ENCODE measurements around the gene DDX42. TPM values are rescaled to one million over a fixed set of nuclear protein-coding genes. Genes with fewer than 3 reads are reported as not detected.

Gene DDX42
- total and polyA plus RNA-seq, 2 of the 13 experiments (the other 11 are each of a cell fraction or from before 2014, with no cell fraction given), result 87.2 to 92.9 TPM

GRCh38 chr17:63824362-63824761 is 50.4 kb downstream of the DDX42 start:
- no peak overlapping the region for H3K27ac ChIP-seq (ENCODE audit: extremely low read length, insufficient read depth, low read length)
- H3K79me2 ChIP-seq (ENCODE audit: insufficient read depth, low read length), result peaks cover 39% of the 10 kb centered on the region
- H4K20me1 ChIP-seq (ENCODE audit: insufficient read depth, low read length), result 0 out of 2 replicates have a peak, but pooled peaks cover under 1% of the 10 kb centered on the region
- ChIA-PET POLR2A (interaction anchor here (1.2 kb wide), 1 partner anchor 51 kb away, joined by 5 read pairs; the partner anchor contains the start of genes CCDC47 and DDX42), CTCF (ENCODE audit: low intra/inter-chr PET ratio, low total read pairs) (no interaction called here)
- intact Hi-C loops (cut with micrococcal nuclease; ENCODE audit: unreplicated experiment), result no loop called here
- no peak for FAIRE-seq
- H3K4me1 ChIP-seq (ENCODE audit: insufficient read depth, low read length), result peaks cover 27% of the 10 kb centered on the region
- no peak overlapping the region for H2AFZ ChIP-seq (ENCODE audit: low read length)
- in situ Hi-C loops (cut with HindIII; ENCODE audit: extremely low pct_ligation_motif_present, low pct_unique_long_range_greater_than_20kb), result no loop called here
- DNase-seq (ENCODE audit: low spot score), result no peak
- ATAC-seq, result no peak
- no peak overlapping the region for H3K9ac ChIP-seq (ENCODE audit: insufficient read depth, low read depth, low read length)
- H3K9me3 ChIP-seq (ENCODE audit: low read length), result no peaks in the 10 kb centered on the region
- no peaks in the 10 kb centered on the region; a peak in 1 of 5 replicates for H3K27me3 ChIP-seq (ENCODE audit: control insufficient read depth in 1 of 2, insufficient read depth in 2 of 2, low read length in 2 of 2)
- H3K4me2 ChIP-seq (ENCODE audit: low read depth, low read length), result no peak overlapping the region
- no peak overlapping the region for H3K4me3 ChIP-seq (replicated peaks in 1 of 3; ENCODE audit: insufficient read depth in 1 of 3, low read depth in 2 of 3, low read length in 3 of 3)
- TF ChIP-seq, protein P1, sequence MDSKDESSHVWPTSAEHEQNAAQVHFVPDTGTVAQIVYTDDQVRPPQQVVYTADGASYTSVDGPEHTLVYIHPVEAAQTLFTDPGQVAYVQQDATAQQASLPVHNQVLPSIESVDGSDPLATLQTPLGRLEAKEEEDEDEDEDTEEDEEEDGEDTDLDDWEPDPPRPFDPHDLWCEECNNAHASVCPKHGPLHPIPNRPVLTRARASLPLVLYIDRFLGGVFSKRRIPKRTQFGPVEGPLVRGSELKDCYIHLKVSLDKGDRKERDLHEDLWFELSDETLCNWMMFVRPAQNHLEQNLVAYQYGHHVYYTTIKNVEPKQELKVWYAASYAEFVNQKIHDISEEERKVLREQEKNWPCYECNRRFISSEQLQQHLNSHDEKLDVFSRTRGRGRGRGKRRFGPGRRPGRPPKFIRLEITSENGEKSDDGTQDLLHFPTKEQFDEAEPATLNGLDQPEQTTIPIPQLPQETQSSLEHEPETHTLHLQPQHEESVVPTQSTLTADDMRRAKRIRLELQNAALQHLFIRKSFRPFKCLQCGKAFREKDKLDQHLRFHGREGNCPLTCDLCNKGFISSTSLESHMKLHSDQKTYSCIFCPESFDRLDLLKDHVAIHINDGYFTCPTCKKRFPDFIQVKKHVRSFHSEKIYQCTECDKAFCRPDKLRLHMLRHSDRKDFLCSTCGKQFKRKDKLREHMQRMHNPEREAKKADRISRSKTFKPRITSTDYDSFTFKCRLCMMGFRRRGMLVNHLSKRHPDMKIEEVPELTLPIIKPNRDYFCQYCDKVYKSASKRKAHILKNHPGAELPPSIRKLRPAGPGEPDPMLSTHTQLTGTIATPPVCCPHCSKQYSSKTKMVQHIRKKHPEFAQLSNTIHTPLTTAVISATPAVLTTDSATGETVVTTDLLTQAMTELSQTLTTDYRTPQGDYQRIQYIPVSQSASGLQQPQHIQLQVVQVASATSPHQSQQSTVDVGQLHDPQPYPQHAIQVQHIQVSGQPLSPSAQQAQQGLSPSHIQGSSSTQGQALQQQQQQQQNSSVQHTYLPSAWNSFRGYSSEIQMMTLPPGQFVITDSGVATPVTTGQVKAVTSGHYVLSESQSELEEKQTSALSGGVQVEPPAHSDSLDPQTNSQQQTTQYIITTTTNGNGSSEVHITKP (CRISPR knock-in tag; IDR thresholded peaks at IDR 0.05; ENCODE audit: low read depth), result no peak
- TF ChIP-seq ZNF549 (CRISPR knock-in tag; IDR thresholded peaks at IDR 0.05), result no peak
- TF ChIP-seq NPAS2 (CRISPR knock-in tag; IDR thresholded peaks at IDR 0.05; ENCODE audit: borderline replicate concordance), result no peak
- no peak for TF ChIP-seq ZNF24 (IDR thresholded peaks at IDR 0.05)
- no peak for TF ChIP-seq ZNF616 (CRISPR knock-in tag; IDR thresholded peaks at IDR 0.05; ENCODE audit: low read depth)
- TF ChIP-seq ZFYVE20 (CRISPR knock-in tag; IDR thresholded peaks at IDR 0.05; ENCODE audit: borderline replicate concordance, low read depth), result no peak
- TF ChIP-seq NFIC (IDR thresholded peaks at IDR 0.05; ENCODE audit: low read length), result no peak
- TF ChIP-seq IRX3 (CRISPR knock-in tag; IDR thresholded peaks at IDR 0.05; ENCODE audit: borderline replicate concordance, low read depth), result no peak
- TF ChIP-seq PCBP2 (optimal IDR thresholded peaks at IDR 0.05; ENCODE audit: low read depth, low read length, poor library complexity, severe bottlenecking), result no peak
- no peak for TF ChIP-seq ZNF260 (CRISPR knock-in tag; IDR thresholded peaks at IDR 0.05; ENCODE audit: borderline replicate concordance, low read depth)
- no peak for TF ChIP-seq ZNF749 (CRISPR knock-in tag; IDR thresholded peaks at IDR 0.05; ENCODE audit: borderline replicate concordance)
- TF ChIP-seq ZNF431 (CRISPR knock-in tag; IDR thresholded peaks at IDR 0.05; ENCODE audit: borderline replicate concordance, low read depth), result no peak
- no peak for TF ChIP-seq FOSL1 (CRISPR knock-in tag; IDR thresholded peaks at IDR 0.05; ENCODE audit: borderline replicate concordance)
- no peak for TF ChIP-seq THYN1 (CRISPR knock-in tag; IDR thresholded peaks at IDR 0.05; ENCODE audit: borderline replicate concordance, low read depth)
- TF ChIP-seq ATM (IDR thresholded peaks at IDR 0.05; ENCODE audit: borderline replicate concordance), result no peak
- TF ChIP-seq ZNF652 (CRISPR knock-in tag; IDR thresholded peaks at IDR 0.05; ENCODE audit: borderline replicate concordance, low read depth), result no peak
- no peak for TF ChIP-seq GLI4 (CRISPR knock-in tag; IDR thresholded peaks at IDR 0.05; ENCODE audit: borderline replicate concordance)
- TF ChIP-seq ZKSCAN5 (CRISPR knock-in tag; IDR thresholded peaks at IDR 0.05), result no peak
- H3K36me3 ChIP-seq (replicated peaks in 1 of 2; ENCODE audit: control insufficient read depth in 1 of 2, insufficient read depth in 2 of 2, low read length in 2 of 2), result peaks cover 32 to 66% of the 10 kb centered on the region in 2 experiments
- no TSS peak for BruUV-seq (replicated peaks)
- WGBS (ENCODE audit: low lambda C conversion rate), result 98% methylated on average over 9 of the region's 9 CpGs
